ENCODE measurements around the gene HERPUD1. TPM values are rescaled to one million over a fixed set of nuclear protein-coding genes. Genes with fewer than 3 reads are reported as not detected.

Gene HERPUD1
- total RNA-seq, 1 donor from 2014 or later, result 63.9 TPM

GRCh38 chr16:56936491-56936890, 4.5 kb downstream of the HERPUD1 start:
- ATAC-seq, result no peak

GRCh38 chr16:56936950-56937349, 5.0 kb downstream of the HERPUD1 start:
- ATAC-seq, result no peak

- no peak for ATAC-seq
Observed at GRCh38 chr16:56938664-56939513, 6.9 kb downstream of the HERPUD1 start.

- ATAC-seq, result no peak
Observed at GRCh38 chr16:56939801-56940200, 7.9 kb downstream of the HERPUD1 start.

- no peak for ATAC-seq
Observed at GRCh38 chr16:56941092-56941491, 9.2 kb downstream of the HERPUD1 start.

GRCh38 chr16:56941856-56942331, 10.0 kb downstream of the HERPUD1 start:
- ATAC-seq, result no peak

- ATAC-seq, result no peak
Observed at GRCh38 chr16:56943761-56944375, 11.9 kb downstream of the HERPUD1 start.

GRCh38 chr16:56944954-56945839, 13.3 kb downstream of the HERPUD1 start:
- no peak for ATAC-seq

- ATAC-seq, result no peak
Observed at GRCh38 chr16:56945847-56946527, 14.0 kb downstream of the HERPUD1 start.

- ATAC-seq, result no peak
Observed at GRCh38 chr16:56946767-56947603, 15.0 kb downstream of the HERPUD1 start.

- ATAC-seq, result no peak
Observed at GRCh38 chr16:56947604-56947995, 15.7 kb downstream of the HERPUD1 start.

- ATAC-seq, result no peak
Observed at GRCh38 chr16:56948234-56948633, 16.3 kb downstream of the HERPUD1 start.

- ATAC-seq, result no peak
Observed at GRCh38 chr16:56950051-56950450, 18.1 kb downstream of the HERPUD1 start.

GRCh38 chr16:56950455-56950854, 18.5 kb downstream of the HERPUD1 start:
- no peak for ATAC-seq

GRCh38 chr16:56950881-56951771, 19.2 kb downstream of the HERPUD1 start:
- peak; percentile 52 for ATAC-seq

GRCh38 chr16:56953006-56953405, 21.1 kb downstream of the HERPUD1 start:
- no peak for ATAC-seq

- no peak for ATAC-seq
Observed at GRCh38 chr16:56956076-56956475, 24.1 kb downstream of the HERPUD1 start.

- no peak for ATAC-seq
Observed at GRCh38 chr16:56956756-56957155, 24.8 kb downstream of the HERPUD1 start.

GRCh38 chr16:56960681-56961281, 28.8 kb downstream of the HERPUD1 start:
- ATAC-seq, result no peak

GRCh38 chr16:56961386-56961785, 29.4 kb downstream of the HERPUD1 start:
- ATAC-seq, result no peak

All from esophagus mucosa (tissue), 1 donor.